SK-N-SH (cell line): ENCODE measurements around the gene ADRA1B. TPM values are rescaled to one million over a fixed set of nuclear protein-coding genes. Genes with fewer than 3 reads are reported as not detected.

Experiments
- CTCF ChIA-PET: fragments of 300-600, 350-600 bp; formaldehyde crosslinking; extraction: SDS; loops from one replicate; lab custom pipeline; 2021; lab: Yijun Ruan, JAX
- POLR2A ChIA-PET: fragments of 350-600 bp; sonication (Branson Sonifier 250); formaldehyde crosslinking; extraction: SDS; loops from one replicate; lab custom pipeline; 2020; ENCODE audit warnings: antibody characterized with exemption, inconsistent platforms; lab: Yijun Ruan, JAX
- DNase-seq: peaks from one replicate; pipeline ENCODE4 v3.0.0; 2012
- H2AFZ ChIP-seq: fragments of 200-600 bp; sonication (generic); 2 replicates; pipeline ENCODE4 v1.8.1; 2016; ENCODE audit warnings: antibody characterized with exemption, mild to moderate bottlenecking, low read depth
- H3F3A ChIP-seq: fragments of 200-600 bp; sonication (generic); replicated peaks from 2 replicates; pipeline ENCODE3; 2016; ENCODE audit warnings: antibody characterized with exemption, mild to moderate bottlenecking; ENCODE audit not compliant: insufficient read depth
- H3K27ac ChIP-seq, 2 experiments: fragments of 200-500 bp in 1 of 2; fragments of 200-600 bp in 1 of 2; sonication (Bioruptor generic) in 1 of 2; sonication (generic), shearing (Covaris generic) in 1 of 2; 2 replicates each; pipeline versions ENCODE4 v1.5.1 to v1.6.1; 2014 to 2016; ENCODE audit warnings: low read depth in 2 of 2, inconsistent platforms in 1 of 2, low read length in 1 of 2, mild to moderate bottlenecking in 1 of 2, mixed read lengths in 1 of 2
- H3K27me3 ChIP-seq: fragments of 200-600 bp; sonication (generic), shearing (Covaris generic); 2 replicates; pipeline ENCODE4 v1.6.1; 2016; ENCODE audit warnings: mixed run types; ENCODE audit not compliant: insufficient read depth
- H3K36me3 ChIP-seq, 2 experiments: fragments of 200-500 bp in 1 of 2; fragments of 200-600 bp in 1 of 2; sonication (Bioruptor generic) in 1 of 2; sonication (generic) in 1 of 2; replicated peaks in 1 of 2; 2 replicates each; pipeline versions ENCODE3 to v1.5.1; 2014 to 2016; ENCODE audit warnings: low read length in 1 of 2, mild to moderate bottlenecking in 1 of 2; ENCODE audit not compliant: insufficient read depth in 2 of 2, control insufficient read depth in 1 of 2
- H3K4me1 ChIP-seq, 2 experiments: fragments of 200-500 bp in 1 of 2; fragments of 200-600 bp in 1 of 2; sonication (Bioruptor generic) in 1 of 2; sonication (generic), shearing (Covaris generic) in 1 of 2; 2 replicates each; pipeline versions ENCODE4 v1.5.1 to v1.6.1; 2014 to 2016; ENCODE audit warnings: low read depth in 1 of 2, low read length in 1 of 2, mixed run types in 1 of 2; ENCODE audit not compliant: insufficient read depth in 2 of 2, control insufficient read depth in 1 of 2
- H3K4me2 ChIP-seq: fragments of 200-600 bp; sonication (generic), shearing (Covaris generic); 2 replicates; pipeline ENCODE4 v1.6.1; 2017; ENCODE audit warnings: mixed run types
- H3K4me3 ChIP-seq, 2 experiments: fragments of 200-500 bp in 1 of 2; fragments of 200-600 bp in 1 of 2; sonication (Bioruptor generic) in 1 of 2; sonication (generic), shearing (Covaris generic) in 1 of 2; 2 replicates each; pipeline versions ENCODE4 v1.5.1 to v1.8.1; 2014 to 2016; ENCODE audit warnings: low read depth in 2 of 2, inconsistent platforms in 1 of 2, low read length in 1 of 2, mild to moderate bottlenecking in 1 of 2, mixed read lengths in 1 of 2, moderate library complexity in 1 of 2
- H3K79me2 ChIP-seq: fragments of 200-600 bp; sonication (generic); 2 replicates; pipeline ENCODE4 v1.8.1; 2017; ENCODE audit warnings: mild to moderate bottlenecking; ENCODE audit not compliant: insufficient read depth
- H3K9ac ChIP-seq: fragments of 200-600 bp; sonication (generic); 2 replicates; pipeline ENCODE4 v1.6.1; 2017; ENCODE audit warnings: mixed run types
- H3K9me2 ChIP-seq: fragments of 200-600 bp; sonication (generic); 2 replicates; pipeline ENCODE4 v1.6.1; 2017; ENCODE audit warnings: mixed run types
- H3K9me3 ChIP-seq: fragments of 200-600 bp; sonication (generic); 2 replicates; pipeline ENCODE4 v1.6.1; 2017; ENCODE audit warnings: mixed run types, mild to moderate bottlenecking, moderate library complexity
- H4K20me1 ChIP-seq: fragments of 200-600 bp; sonication (generic); 2 replicates; pipeline ENCODE4 v1.6.1; 2017; ENCODE audit warnings: mild to moderate bottlenecking, mixed run types; ENCODE audit not compliant: insufficient read depth
- CHD2 ChIP-seq: fragments of 150-350 bp; IDR thresholded peaks from 2 replicates; pipeline ENCODE4 v1.6.1; 2018; ENCODE audit warnings: low read length; ENCODE audit not compliant: partially characterized antibody
- EZH2phosphoT487 ChIP-seq: fragments of 200-600 bp; sonication (generic); IDR thresholded peaks from 2 replicates; pipeline ENCODE4 v1.6.1; 2017; ENCODE audit warnings: low read depth, mixed run types, mild to moderate bottlenecking, antibody characterized with exemption, moderate library complexity, borderline replicate concordance
- FOXJ3 ChIP-seq: sonication (generic); formaldehyde crosslinking; IDR thresholded peaks from 2 replicates; pipeline ENCODE4 v1.5.1; 2020; ENCODE audit warnings: mild to moderate bottlenecking, missing genetic modification reagents
- GABPA ChIP-seq: IDR thresholded peaks from 2 replicates; pipeline ENCODE4 v1.4.0; 2012; ENCODE audit warnings: low read depth, mild to moderate bottlenecking
- IRF3 ChIP-seq: fragments of 150-350 bp; IDR thresholded peaks from 2 replicates; pipeline ENCODE4 v1.6.1; 2016; ENCODE audit warnings: mild to moderate bottlenecking, low read depth, low read length
- JUND ChIP-seq: IDR thresholded peaks from 2 replicates; pipeline ENCODE4 v1.4.0; 2012
- POLR2AphosphoS5 ChIP-seq: IDR thresholded peaks from 2 replicates; pipeline ENCODE4 v1.6.1; 2012; ENCODE audit warnings: low read depth, low read length
- RAD21 ChIP-seq: IDR thresholded peaks from 2 replicates; pipeline ENCODE4 v1.6.1; 2012; ENCODE audit warnings: mild to moderate bottlenecking, low read length
- REST ChIP-seq: IDR thresholded peaks from 2 replicates; pipeline ENCODE4 v1.6.1; 2012; ENCODE audit warnings: mild to moderate bottlenecking, low read depth, low read length, moderate library complexity
- RFX5 ChIP-seq: IDR thresholded peaks from 2 replicates; pipeline ENCODE4 v1.6.1; 2012; ENCODE audit warnings: mild to moderate bottlenecking, improper control_type of control experiment, low read length
- RXRA ChIP-seq: IDR thresholded peaks from 2 replicates; pipeline ENCODE4 v1.4.0; 2012; ENCODE audit warnings: low read depth, mild to moderate bottlenecking, borderline replicate concordance
- TAF1 ChIP-seq: IDR thresholded peaks from 2 replicates; pipeline ENCODE4 v1.6.1; 2012; ENCODE audit warnings: low read depth, mild to moderate bottlenecking, low read length, moderate library complexity, borderline replicate concordance
- TCF12 ChIP-seq: IDR thresholded peaks from 2 replicates; pipeline ENCODE4 v1.4.0; 2012
- YY1 ChIP-seq: IDR thresholded peaks from 2 replicates; pipeline ENCODE4 v1.4.0; 2012; ENCODE audit warnings: low read depth, mild to moderate bottlenecking
- WGBS: methylation state at CpG from one replicate; pipeline ENCODE4 v1.1.6; 2017; ENCODE audit warnings: low lambda C conversion rate; 5-methylcytosine and 5-hydroxymethylcytosine counted together
- polyA plus RNA-seq, 3 experiments: library from polyadenylated mRNA; depleted of rRNA; stranded (reverse); fragments of >200 nt; gene quantifications; 2 replicates each; pipeline ENCODE4 v1.2.3, GENCODE V29; 2012
- TF ChIP-seq, protein P1 (sequence below): fragments of 150-350 bp; IDR thresholded peaks from 2 replicates; pipeline ENCODE4 v1.6.1; 2017; ENCODE audit warnings: antibody characterized with exemption, low read length, low read depth, borderline replicate concordance
- TF ChIP-seq, protein P2 (sequence below): fragments of 200-600 bp; sonication (generic); IDR thresholded peaks from 2 replicates; pipeline ENCODE4 v1.6.1; 2017; ENCODE audit warnings: antibody characterized with exemption, mild to moderate bottlenecking, moderate library complexity
- TF ChIP-seq, protein P3 (sequence below): IDR thresholded peaks from 2 replicates; pipeline ENCODE4 v1.4.0; 2012; ENCODE audit warnings: low read depth, borderline replicate concordance

Gene ADRA1B
- polyA plus RNA-seq, 1 of the 3 experiments (the other 2 are of a cell fraction): 2.2 TPM

DNA sequence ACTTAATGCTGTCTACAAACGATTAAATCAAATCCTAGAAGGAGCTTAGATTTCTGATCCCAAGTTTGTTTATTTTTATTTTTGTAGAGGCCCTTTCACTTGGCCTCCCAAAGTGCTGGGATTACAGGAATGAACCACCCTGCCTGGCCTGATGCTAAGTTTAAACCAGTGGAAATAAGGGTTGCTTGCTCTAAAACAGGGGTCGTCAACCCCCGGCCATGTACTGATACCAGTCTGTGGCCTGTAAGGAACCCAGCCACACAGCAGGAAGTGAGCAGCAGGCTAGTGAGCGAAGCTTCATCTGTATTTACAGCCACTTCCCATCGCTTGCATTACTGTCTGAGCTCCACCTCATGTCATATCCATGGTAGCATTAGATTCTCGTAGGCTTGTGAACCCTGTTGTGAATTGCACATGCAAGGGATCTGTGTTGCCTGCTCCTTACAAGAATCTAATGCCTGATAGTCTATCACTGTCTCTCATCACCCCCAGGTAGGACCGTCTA is 104.0 kb downstream of the ADRA1B start:
- H2AFZ ChIP-seq: no peak overlapping the region
- ChIA-PET CTCF (interaction anchor here (0.9 to 4.9 kb wide), 5 partner anchors 11 to 371 kb away, joined by 3 to 79 read pairs (median 4); no protein-coding TSS in a partner anchor), POLR2A (no interaction called here)
- H3K4me3 ChIP-seq: no peak overlapping the region
- peaks cover 29 to 40% of the 10 kb centered on the region in 2 experiments for H3K36me3 ChIP-seq
- H3K79me2 ChIP-seq: peaks cover 46% of the 10 kb centered on the region
- no peaks in the 10 kb centered on the region for H3K27me3 ChIP-seq
- 83% methylated on average over 7 of the region's 7 CpGs for whole genome bisulfite sequencing
- no peak overlapping the region for H3K9ac ChIP-seq
- no peaks in the 10 kb centered on the region for H3K9me3 ChIP-seq
- H3K9me2 ChIP-seq: no peaks in the 10 kb centered on the region
- peaks cover 13% of the 10 kb centered on the region for H3F3A ChIP-seq
- no peak for DNase-seq
- TF ChIP-seq, protein P1, sequence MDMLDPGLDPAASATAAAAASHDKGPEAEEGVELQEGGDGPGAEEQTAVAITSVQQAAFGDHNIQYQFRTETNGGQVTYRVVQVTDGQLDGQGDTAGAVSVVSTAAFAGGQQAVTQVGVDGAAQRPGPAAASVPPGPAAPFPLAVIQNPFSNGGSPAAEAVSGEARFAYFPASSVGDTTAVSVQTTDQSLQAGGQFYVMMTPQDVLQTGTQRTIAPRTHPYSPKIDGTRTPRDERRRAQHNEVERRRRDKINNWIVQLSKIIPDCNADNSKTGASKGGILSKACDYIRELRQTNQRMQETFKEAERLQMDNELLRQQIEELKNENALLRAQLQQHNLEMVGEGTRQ: no peak
- TF ChIP-seq, protein P2, sequence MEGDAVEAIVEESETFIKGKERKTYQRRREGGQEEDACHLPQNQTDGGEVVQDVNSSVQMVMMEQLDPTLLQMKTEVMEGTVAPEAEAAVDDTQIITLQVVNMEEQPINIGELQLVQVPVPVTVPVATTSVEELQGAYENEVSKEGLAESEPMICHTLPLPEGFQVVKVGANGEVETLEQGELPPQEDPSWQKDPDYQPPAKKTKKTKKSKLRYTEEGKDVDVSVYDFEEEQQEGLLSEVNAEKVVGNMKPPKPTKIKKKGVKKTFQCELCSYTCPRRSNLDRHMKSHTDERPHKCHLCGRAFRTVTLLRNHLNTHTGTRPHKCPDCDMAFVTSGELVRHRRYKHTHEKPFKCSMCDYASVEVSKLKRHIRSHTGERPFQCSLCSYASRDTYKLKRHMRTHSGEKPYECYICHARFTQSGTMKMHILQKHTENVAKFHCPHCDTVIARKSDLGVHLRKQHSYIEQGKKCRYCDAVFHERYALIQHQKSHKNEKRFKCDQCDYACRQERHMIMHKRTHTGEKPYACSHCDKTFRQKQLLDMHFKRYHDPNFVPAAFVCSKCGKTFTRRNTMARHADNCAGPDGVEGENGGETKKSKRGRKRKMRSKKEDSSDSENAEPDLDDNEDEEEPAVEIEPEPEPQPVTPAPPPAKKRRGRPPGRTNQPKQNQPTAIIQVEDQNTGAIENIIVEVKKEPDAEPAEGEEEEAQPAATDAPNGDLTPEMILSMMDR: no peak
- H3K4me2 ChIP-seq: no peak overlapping the region
- no peaks in the 10 kb centered on the region for H4K20me1 ChIP-seq
- H3K27ac ChIP-seq: no peak overlapping the region
- peaks cover 0 to 3% of the 10 kb centered on the region in 2 experiments; a peak in 2 of 4 replicates for H3K4me1 ChIP-seq

- Histone ChIP-seq H3K4me1 (peaks cover 0 to 3% of the 10 kb centered on the region in 2 experiments; a peak in 2 of 4 replicates), H4K20me1 (no peaks in the 10 kb centered on the region), H3K9me3 (no peaks in the 10 kb centered on the region), H3K9ac (no peak overlapping the region), H3K36me3 (peaks cover 29 to 40% of the 10 kb centered on the region in 2 experiments), H3K9me2 (no peaks in the 10 kb centered on the region), H3K27me3 (no peaks in the 10 kb centered on the region), H2AFZ (no peak overlapping the region), H3K27ac (no peak overlapping the region), H3F3A (peaks cover 13% of the 10 kb centered on the region), H3K79me2 (peaks cover 46% of the 10 kb centered on the region), H3K4me3 (no peak overlapping the region), H3K4me2 (no peak overlapping the region)
- WGBS: 93% methylated on average over 4 of the region's 4 CpGs
- POLR2A ChIA-PET: no interaction called here
- CTCF ChIA-PET: interaction anchor here (0.7 to 5.6 kb wide), 35 partner anchors 10 to 384 kb away, joined by 3 to 99 read pairs (median 6); partner anchors contain the start of gene TTC1
- no peak for DNase-seq
- TF ChIP-seq GABPA (no peak), TCF12 (no peak), RAD21 (no peak), IRF3 (no peak), YY1 (no peak), REST (no peak), FOXJ3 (CRISPR knock-in tag) (no peak), TAF1 (no peak), POLR2AphosphoS5 (no peak), JUND (no peak), EZH2phosphoT487 (no peak), RFX5 (no peak), RXRA (no peak), CHD2 (no peak)
- TF ChIP-seq, protein P3, sequence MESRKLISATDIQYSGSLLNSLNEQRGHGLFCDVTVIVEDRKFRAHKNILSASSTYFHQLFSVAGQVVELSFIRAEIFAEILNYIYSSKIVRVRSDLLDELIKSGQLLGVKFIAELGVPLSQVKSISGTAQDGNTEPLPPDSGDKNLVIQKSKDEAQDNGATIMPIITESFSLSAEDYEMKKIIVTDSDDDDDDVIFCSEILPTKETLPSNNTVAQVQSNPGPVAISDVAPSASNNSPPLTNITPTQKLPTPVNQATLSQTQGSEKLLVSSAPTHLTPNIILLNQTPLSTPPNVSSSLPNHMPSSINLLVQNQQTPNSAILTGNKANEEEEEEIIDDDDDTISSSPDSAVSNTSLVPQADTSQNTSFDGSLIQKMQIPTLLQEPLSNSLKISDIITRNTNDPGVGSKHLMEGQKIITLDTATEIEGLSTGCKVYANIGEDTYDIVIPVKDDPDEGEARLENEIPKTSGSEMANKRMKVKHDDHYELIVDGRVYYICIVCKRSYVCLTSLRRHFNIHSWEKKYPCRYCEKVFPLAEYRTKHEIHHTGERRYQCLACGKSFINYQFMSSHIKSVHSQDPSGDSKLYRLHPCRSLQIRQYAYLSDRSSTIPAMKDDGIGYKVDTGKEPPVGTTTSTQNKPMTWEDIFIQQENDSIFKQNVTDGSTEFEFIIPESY: no peak
These were observed 104.7 kb downstream of the ADRA1B start for GRCh38 chr5:160020964-160021363.
